Activated naive CD8-positive, alpha-beta T cell (primary cell): ENCODE data around the gene GMPS.

Experiments
- H3K27ac Mint-ChIP-seq: one replicate; pipeline ENCODE4 v1.8.0; 2021; ENCODE audit warnings: mixed read lengths
- H3K27me3 Mint-ChIP-seq: one replicate; pipeline ENCODE4 v1.8.0; 2021; ENCODE audit warnings: mixed read lengths
- H3K36me3 Mint-ChIP-seq: one replicate; pipeline ENCODE4 v1.8.0; 2021; ENCODE audit warnings: mixed read lengths
- H3K4me1 Mint-ChIP-seq: one replicate; pipeline ENCODE4 v1.8.0; 2021; ENCODE audit warnings: low read depth, mixed read lengths
- H3K4me3 Mint-ChIP-seq: one replicate; pipeline ENCODE4 v1.8.0; 2021; ENCODE audit warnings: mild to moderate bottlenecking, mixed read lengths
- H3K9me3 Mint-ChIP-seq: one replicate; pipeline ENCODE4 v1.8.0; 2021; ENCODE audit warnings: low read depth, mixed read lengths

Gene GMPS

GRCh38 chr3:155890671-155891190 lies 20.3 kb downstream of the GMPS start:
- Mint-ChIP-seq H3K27ac (no peak overlapping the region), H3K9me3 (no peaks in the 10 kb centered on the region), H3K4me3 (no peak overlapping the region), H3K36me3 (peaks cover 5% of the 10 kb centered on the region), H3K27me3 (no peaks in the 10 kb centered on the region), H3K4me1 (peaks cover 34% of the 10 kb centered on the region)

GRCh38 chr3:155891321-155891720 lies 20.9 kb downstream of the GMPS start:
- H3K4me3 Mint-ChIP-seq: no peak overlapping the region
- H3K9me3 Mint-ChIP-seq: no peaks in the 10 kb centered on the region
- H3K36me3 Mint-ChIP-seq: peaks cover 5% of the 10 kb centered on the region
- H3K4me1 Mint-ChIP-seq: peaks cover 30% of the 10 kb centered on the region
- H3K27ac Mint-ChIP-seq: no peak overlapping the region
- no peaks in the 10 kb centered on the region for H3K27me3 Mint-ChIP-seq

- H3K9me3 Mint-ChIP-seq: no peaks in the 10 kb centered on the region
- no peak overlapping the region for H3K27ac Mint-ChIP-seq
- peaks cover 14% of the 10 kb centered on the region for H3K36me3 Mint-ChIP-seq
- peaks cover 7% of the 10 kb centered on the region for H3K4me1 Mint-ChIP-seq
- no peaks in the 10 kb centered on the region for H3K27me3 Mint-ChIP-seq
- no peak overlapping the region for H3K4me3 Mint-ChIP-seq
Measured at GRCh38 chr3:155895379-155895900, 25.0 kb downstream of the GMPS start.

- Mint-ChIP-seq H3K4me1 (peaks cover 16% of the 10 kb centered on the region), H3K27ac (no peak overlapping the region), H3K4me3 (no peak overlapping the region), H3K9me3 (no peaks in the 10 kb centered on the region), H3K36me3 (peaks cover 18% of the 10 kb centered on the region), H3K27me3 (no peaks in the 10 kb centered on the region)
Measured at GRCh38 chr3:155906900-155907299, 36.5 kb downstream of the GMPS start.

- Mint-ChIP-seq H3K27me3 (no peaks in the 10 kb centered on the region), H3K4me3 (peak overlapping the region; percentile 15), H3K36me3 (peaks cover 25% of the 10 kb centered on the region), H3K27ac (peak overlapping the region; percentile 4), H3K4me1 (peaks cover 16% of the 10 kb centered on the region), H3K9me3 (no peaks in the 10 kb centered on the region)
Measured at GRCh38 chr3:155908086-155908485, 37.6 kb downstream of the GMPS start.

DNA sequence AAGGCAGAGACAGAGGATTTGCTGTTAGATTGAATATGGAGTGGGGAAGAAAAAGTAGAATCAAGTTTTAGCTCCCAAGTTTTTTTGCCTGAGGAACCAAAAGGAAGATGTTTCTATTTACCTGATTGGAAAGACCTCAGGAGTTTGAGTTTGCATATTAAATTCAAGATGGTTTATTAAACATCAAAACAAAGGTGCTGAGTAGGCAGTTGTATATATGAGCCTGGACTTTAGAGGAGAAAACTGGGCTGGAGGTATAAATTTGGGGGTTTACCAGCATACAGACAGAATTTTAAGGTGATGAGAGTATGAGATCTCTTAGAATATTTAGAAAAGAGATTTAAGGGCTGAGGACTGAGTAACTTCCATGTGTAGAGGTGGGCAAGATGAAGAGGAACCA lies 38.2 kb downstream of the GMPS start:
- Mint-ChIP-seq H3K4me3 (no peak overlapping the region), H3K9me3 (no peaks in the 10 kb centered on the region), H3K27me3 (no peaks in the 10 kb centered on the region), H3K27ac (no peak overlapping the region), H3K4me1 (peaks cover 16% of the 10 kb centered on the region), H3K36me3 (peaks cover 27% of the 10 kb centered on the region)

GRCh38 chr3:155912090-155912489 lies 41.6 kb downstream of the GMPS start:
- H3K4me1 Mint-ChIP-seq: peaks cover 16% of the 10 kb centered on the region
- H3K27me3 Mint-ChIP-seq: no peaks in the 10 kb centered on the region
- H3K9me3 Mint-ChIP-seq: no peaks in the 10 kb centered on the region
- H3K4me3 Mint-ChIP-seq: no peak overlapping the region
- H3K27ac Mint-ChIP-seq: no peak overlapping the region
- peaks cover 34% of the 10 kb centered on the region for H3K36me3 Mint-ChIP-seq

- Mint-ChIP-seq H3K36me3 (peaks cover 34% of the 10 kb centered on the region), H3K27me3 (no peaks in the 10 kb centered on the region), H3K4me1 (peaks cover 12% of the 10 kb centered on the region), H3K9me3 (no peaks in the 10 kb centered on the region), H3K27ac (peak overlapping the region; percentile 47), H3K4me3 (no peak overlapping the region)
Measured at GRCh38 chr3:155912579-155913190, 42.2 kb downstream of the GMPS start.

DNA sequence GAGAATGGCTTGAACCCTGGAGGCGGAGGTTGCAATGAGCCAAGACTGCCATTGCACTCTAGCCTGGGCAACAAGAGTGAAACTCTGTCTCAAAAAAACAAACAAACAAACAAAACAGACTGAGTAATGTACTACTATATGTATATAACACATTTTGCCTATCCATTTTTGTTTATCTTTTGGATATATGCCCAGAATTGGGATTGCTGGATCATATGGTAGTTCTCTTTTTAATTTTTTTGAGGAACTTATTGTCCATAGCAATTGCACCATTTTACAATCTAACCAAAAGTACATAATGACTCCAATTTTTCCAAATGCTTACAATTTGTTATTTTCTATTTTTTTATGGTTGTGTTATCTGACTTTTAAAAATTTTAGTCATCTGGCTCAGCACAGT lies 47.3 kb downstream of the GMPS start:
- Mint-ChIP-seq H3K4me3 (no peak overlapping the region), H3K27ac (no peak overlapping the region), H3K36me3 (peaks cover 19% of the 10 kb centered on the region), H3K9me3 (no peaks in the 10 kb centered on the region), H3K27me3 (no peaks in the 10 kb centered on the region), H3K4me1 (no peaks in the 10 kb centered on the region)

GRCh38 chr3:155919728-155920127 lies 49.3 kb downstream of the GMPS start:
- H3K27me3 Mint-ChIP-seq: no peaks in the 10 kb centered on the region
- H3K36me3 Mint-ChIP-seq: peaks cover 22% of the 10 kb centered on the region
- H3K9me3 Mint-ChIP-seq: no peaks in the 10 kb centered on the region
- H3K4me1 Mint-ChIP-seq: no peaks in the 10 kb centered on the region
- H3K27ac Mint-ChIP-seq: no peak overlapping the region
- no peak overlapping the region for H3K4me3 Mint-ChIP-seq

DNA sequence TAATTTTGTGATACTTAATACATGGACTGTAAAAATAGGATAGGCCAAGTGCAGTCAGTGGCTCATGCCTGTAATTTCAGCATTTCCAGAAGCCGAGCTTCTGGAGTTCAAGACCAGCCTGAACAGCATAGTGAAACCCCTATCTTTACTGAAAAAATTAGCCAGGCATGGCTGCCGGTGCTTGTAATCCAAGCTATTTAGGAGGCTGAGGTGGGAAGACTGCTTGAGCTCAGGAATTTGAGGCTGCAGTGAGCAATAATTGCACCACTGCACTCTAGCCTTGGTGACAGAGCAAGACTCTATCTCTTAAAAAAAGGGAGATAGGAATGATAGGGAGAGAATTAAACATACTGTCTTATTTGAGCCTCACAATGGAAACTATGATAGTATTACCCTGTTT lies 51.0 kb downstream of the GMPS start:
- H3K4me1 Mint-ChIP-seq: no peaks in the 10 kb centered on the region
- H3K27ac Mint-ChIP-seq: no peak overlapping the region
- H3K36me3 Mint-ChIP-seq: peaks cover 16% of the 10 kb centered on the region
- H3K4me3 Mint-ChIP-seq: no peak overlapping the region
- H3K9me3 Mint-ChIP-seq: no peaks in the 10 kb centered on the region
- no peaks in the 10 kb centered on the region for H3K27me3 Mint-ChIP-seq

DNA sequence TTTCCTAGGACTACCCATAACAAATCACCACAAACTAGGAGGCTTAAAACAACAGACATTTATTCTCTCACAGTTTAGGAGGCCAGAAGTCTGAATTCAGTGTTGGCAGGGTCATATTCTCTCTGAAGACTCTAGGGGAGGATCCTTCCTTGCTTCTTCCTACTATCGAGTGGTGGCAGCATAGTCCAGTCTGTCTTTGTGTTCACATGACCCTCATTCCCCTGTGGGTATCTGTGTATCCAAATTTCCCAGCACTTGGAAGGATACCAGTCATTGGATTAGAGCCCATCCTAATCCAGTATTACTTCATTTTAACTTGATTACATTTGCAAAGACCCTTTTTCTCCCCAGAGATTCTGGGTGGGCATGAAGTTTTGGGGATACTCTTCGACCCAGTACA lies 63.8 kb downstream of the GMPS start:
- H3K27ac Mint-ChIP-seq: no peak overlapping the region
- H3K36me3 Mint-ChIP-seq: peaks cover 13% of the 10 kb centered on the region
- H3K4me3 Mint-ChIP-seq: no peak overlapping the region
- H3K27me3 Mint-ChIP-seq: no peaks in the 10 kb centered on the region
- no peaks in the 10 kb centered on the region for H3K4me1 Mint-ChIP-seq
- no peaks in the 10 kb centered on the region for H3K9me3 Mint-ChIP-seq

DNA sequence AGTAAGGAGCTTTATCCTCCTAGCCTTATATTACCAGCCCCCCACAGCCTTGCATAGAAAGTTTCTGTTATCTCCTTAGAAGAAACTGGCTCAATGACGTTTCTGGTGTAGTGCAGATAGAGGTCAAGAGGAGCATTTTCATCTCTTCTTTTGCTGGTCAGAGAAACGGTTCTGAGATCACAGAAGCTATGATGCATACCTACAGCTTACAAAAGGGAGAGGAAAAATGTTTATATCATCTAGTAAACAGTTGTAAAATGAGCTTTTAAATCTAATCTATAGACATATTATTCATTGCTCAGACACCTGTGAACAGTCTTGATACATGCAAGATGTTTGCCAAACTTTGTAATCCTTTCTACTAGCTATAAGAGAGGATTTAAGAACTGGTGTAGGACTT lies 68.0 kb downstream of the GMPS start:
- Mint-ChIP-seq H3K36me3 (peaks cover 15% of the 10 kb centered on the region), H3K27me3 (no peaks in the 10 kb centered on the region), H3K9me3 (no peaks in the 10 kb centered on the region), H3K4me3 (no peak overlapping the region), H3K27ac (no peak overlapping the region), H3K4me1 (no peaks in the 10 kb centered on the region)

DNA sequence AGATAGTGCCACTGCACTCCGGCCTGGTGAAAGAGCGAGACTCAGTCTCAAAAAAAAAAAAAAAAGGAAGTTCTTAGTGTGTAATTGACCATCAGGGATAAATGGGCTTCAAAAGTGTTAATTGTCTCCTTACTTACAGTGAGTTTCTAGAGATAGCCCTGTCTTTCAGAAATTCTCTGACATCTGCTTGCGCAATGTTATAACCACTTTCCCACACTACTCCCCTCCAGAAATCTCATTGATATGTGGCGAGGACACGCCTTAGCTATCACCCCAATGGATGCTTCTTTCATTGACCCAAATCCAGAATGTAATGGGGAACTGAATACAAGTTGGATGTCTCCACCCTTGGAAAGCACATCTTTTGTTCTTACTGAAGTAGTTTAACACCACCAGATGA lies 70.9 kb downstream of the GMPS start:
- Mint-ChIP-seq H3K27ac (no peak overlapping the region), H3K4me1 (no peaks in the 10 kb centered on the region), H3K9me3 (no peaks in the 10 kb centered on the region), H3K27me3 (no peaks in the 10 kb centered on the region), H3K4me3 (no peak overlapping the region), H3K36me3 (peaks cover 15% of the 10 kb centered on the region)

- no peak overlapping the region for H3K4me3 Mint-ChIP-seq
- H3K36me3 Mint-ChIP-seq: peaks cover 9% of the 10 kb centered on the region
- no peaks in the 10 kb centered on the region for H3K9me3 Mint-ChIP-seq
- H3K27me3 Mint-ChIP-seq: no peaks in the 10 kb centered on the region
- no peaks in the 10 kb centered on the region for H3K4me1 Mint-ChIP-seq
- H3K27ac Mint-ChIP-seq: no peak overlapping the region
Measured at GRCh38 chr3:155944081-155944480, 73.6 kb downstream of the GMPS start.

GRCh38 chr3:155946178-155946577 lies 75.7 kb downstream of the GMPS start:
- peaks cover 5% of the 10 kb centered on the region for H3K36me3 Mint-ChIP-seq
- H3K27me3 Mint-ChIP-seq: no peaks in the 10 kb centered on the region
- H3K4me1 Mint-ChIP-seq: no peaks in the 10 kb centered on the region
- no peaks in the 10 kb centered on the region for H3K9me3 Mint-ChIP-seq
- no peak overlapping the region for H3K27ac Mint-ChIP-seq
- no peak overlapping the region for H3K4me3 Mint-ChIP-seq
